Measurements from ENCODE around the gene DENND5B.
"Not testable (repeated sequence)": the region's sequence is repeated elsewhere in the genome, so short reads cannot be mapped to it uniquely, and the experiment has no call there.

Gene DENND5B

DNA sequence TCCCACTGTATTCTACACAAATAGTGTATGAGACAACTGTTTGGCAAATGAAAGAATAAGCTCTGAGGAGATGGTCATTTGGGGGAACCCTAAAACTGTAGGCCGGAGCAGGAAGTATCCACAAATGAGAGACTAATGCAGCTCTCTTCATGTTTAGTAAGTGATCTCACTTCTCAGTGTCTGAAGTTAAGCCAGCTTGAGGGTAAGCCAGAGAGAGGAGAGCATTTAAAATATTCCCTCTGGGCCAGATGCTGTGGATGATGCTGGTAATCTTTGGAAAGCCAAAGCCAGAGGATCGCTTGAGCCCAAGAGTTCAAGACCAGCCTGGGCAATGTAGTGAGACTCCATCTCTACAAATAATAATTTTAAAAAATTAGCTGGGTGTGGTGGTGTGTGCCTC is 134.4 kb downstream of the DENND5B start:
- DNase-seq, result no peak

DNA sequence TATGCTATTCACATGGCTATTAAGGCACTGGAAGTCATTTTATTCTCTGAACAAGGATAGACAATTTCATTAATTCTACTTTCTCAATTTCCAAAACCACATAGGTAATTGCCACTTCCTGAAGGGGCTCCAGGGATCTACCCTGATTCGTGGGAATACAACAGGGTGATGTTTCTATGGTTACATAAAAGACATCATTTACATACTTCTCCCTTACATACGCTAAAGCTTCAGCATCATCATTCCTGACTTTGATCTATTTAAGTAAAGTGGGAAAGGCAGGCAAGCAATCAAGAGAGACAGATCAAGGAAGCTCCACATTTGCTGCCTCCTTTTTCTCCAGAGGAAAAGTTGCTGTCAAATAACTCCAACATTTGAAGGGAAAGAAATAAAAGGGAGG is 146.2 kb downstream of the DENND5B start:
- no peak for DNase-seq

GRCh38 chr12:31440586-31440985 is 150.3 kb downstream of the DENND5B start:
- DNase-seq, result no peak

DNA sequence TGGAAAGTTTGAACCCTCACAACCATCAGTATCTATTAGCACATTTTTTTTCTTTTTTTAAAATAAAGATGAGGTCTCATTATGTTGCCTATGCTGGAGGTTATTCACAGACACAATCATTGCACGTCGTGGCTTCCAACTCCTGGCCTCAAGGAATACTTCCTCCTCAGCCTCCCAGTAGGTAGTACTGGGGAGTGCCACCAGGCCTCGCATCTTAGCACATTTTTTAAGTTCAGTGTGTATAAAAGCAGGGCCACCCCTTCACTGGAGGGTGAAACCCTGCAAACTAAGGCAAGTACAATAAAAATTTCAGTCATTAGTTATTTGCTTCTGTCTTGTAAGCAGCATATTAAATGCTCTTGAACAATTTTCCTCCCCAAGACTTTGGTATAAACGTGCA is 150.8 kb downstream of the DENND5B start:
- DNase-seq, result no peak

- DNase-seq, result no peak
Observed at GRCh38 chr12:31431721-31432240, 159.2 kb downstream of the DENND5B start.

DNA sequence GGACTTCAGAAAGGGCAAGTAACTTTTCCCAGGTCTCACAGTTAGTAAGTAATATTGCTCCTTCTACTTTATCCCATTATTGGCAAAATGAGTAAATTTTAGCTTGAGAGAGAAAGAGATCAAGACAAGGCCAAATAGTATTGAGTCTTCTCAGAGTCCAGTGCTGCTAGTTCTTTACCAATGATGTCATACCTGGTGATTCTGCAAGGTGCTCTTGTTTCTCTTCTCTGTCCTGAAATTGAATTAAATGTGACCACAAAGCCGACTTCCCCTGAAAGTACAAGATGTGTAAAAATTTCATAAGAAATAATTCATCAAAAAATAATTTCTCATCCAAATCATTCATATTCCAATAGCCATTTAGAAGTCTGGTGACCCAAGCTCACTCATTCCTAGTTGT is 167.5 kb downstream of the DENND5B start:
- no peak for DNase-seq

DNA sequence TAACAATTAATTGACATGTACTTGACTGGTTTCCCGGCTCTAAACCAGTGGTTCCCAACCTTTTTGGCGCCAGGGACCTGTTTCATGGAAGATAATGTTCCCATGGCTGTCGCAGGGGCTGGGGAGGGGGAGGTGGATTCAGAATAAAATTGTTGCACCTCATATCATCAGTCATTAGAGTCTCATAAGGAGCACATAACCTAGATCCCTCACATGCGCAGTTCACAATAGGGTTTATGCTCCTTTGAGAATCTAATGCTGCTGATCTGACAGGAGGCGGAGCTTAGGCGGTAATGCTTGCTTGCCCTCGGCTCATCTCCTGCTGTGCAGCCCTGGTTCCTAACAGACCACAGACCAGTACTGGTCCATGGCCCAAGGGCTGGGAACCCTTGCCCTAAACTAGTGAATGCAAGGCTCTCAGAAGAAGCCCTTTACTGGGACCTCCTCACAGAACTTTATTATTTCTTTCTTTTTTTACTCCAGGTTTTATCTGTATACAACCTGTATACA is 178.6 kb downstream of the DENND5B start:
- no peak for DNase-seq

DNA sequence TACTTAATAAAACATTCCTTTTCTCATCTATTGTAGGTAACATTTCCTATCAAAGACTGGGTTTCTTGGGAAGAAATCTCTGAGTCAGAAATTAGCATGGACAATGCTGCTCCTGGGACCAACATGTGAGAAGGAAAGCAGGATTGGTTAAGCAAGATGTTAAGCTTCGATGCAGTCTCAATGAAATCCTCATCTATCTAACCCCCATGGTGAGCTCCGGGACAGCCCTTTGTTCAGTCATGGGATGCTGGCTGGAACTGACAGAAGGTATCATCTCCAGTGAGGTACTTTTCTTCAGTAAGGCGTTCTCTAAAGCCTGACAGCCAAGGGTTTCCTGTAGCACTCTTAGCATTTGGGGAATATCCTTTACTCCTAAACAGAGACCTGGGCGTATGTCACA is 182.2 kb downstream of the DENND5B start:
- no peak for DNase-seq

GRCh38 chr12:31407562-31407961 is 183.4 kb downstream of the DENND5B start:
- no peak for DNase-seq

DNA sequence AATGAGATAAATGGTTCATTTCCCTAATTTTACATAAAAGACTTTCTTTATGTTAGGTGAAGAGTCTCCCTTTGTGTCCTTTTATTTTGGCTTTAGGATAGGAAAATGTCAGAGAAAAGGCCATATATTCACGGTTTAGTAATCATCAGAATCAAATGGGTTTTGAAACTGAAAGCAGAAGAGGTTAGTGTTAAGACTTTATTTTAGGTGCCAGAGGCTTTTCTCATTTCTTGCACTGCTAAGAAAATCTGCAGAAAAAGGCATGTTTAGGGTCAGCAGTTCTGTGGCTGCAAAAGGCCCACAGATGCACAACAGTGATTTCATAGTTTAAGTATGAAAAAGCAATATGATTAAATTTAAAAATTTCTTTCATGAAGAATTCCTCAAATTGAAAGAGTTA is 184.6 kb downstream of the DENND5B start:
- no peak for DNase-seq

- DNase-seq, result no peak
Observed at GRCh38 chr12:31405021-31405420, 185.9 kb downstream of the DENND5B start.

DNA sequence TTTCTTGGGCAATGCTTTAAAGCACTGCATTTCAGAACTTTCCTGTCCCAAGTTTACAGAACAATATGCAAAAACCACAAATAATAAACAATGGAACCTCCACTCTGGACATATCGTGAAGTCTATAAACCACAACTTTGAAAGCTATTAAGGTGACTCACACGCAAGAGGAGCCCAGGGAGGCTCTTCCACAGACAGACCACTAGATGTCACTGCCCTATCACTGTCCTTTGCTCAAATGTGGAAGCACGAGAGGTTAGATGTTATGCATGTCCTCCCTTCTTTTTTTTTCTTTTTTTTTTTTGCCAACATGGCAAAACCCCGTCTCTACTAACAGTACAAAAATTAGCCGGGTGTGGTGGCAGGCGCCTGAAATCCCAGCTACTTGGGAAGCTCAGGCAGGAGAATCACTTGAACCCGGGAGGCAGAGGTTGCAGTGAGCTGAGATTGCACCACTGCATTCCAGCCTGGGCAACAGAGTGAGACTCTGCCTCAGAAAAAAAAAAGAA is 187.8 kb downstream of the DENND5B start:
- peak; percentile 40 to 48 for DNase-seq

- no peak for DNase-seq
Observed at GRCh38 chr12:31393004-31393550, 197.9 kb downstream of the DENND5B start.

- no peak for DNase-seq
Observed at GRCh38 chr12:31390991-31391390, 199.9 kb downstream of the DENND5B start.

GRCh38 chr12:31388713-31389112 is 202.2 kb downstream of the DENND5B start:
- DNase-seq, result no peak

DNA sequence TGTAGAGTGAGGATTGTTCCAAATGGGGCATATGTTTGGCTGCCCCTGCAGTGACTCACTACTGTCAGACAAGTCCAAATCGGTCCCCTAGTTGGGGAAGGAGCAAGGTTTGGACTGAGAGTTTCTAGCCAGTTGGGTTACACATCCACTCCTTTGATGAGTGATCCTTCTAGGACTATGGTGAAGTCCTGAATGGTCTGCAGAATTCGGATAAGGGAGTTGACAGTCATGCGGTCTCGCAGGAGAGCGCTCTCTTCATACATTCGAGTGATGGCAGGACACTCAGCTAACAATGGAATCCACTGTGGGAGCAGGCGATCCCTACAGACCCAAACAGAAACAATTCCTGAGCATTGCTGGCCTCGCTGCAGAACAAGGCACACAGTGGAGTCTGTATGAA is 203.5 kb downstream of the DENND5B start:
- DNase-seq, result no peak

GRCh38 chr12:31387011-31387410 is 203.9 kb downstream of the DENND5B start:
- no peak for DNase-seq

- no peak for DNase-seq
Observed at GRCh38 chr12:31386364-31386777, 204.6 kb downstream of the DENND5B start.

DNA sequence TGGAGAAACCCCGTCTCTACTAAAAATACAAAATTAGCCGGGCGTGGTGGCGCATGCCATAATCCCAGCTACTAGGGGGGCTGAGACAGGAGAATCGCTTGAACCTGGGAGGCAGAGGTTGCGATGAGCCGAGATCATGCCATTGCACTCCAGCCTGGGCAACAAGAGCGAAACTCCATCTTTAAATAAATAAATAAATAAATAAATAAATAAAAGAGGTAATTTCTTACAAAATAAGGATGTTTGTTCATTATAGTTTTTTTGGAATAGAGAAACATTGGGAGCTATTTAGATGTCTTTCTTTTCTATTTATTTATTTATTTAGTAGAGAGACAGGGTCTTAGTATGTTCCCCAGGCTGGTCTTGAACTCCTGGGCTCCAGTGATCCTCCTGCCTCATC is 213.7 kb downstream of the DENND5B start:
- DNase-seq, result not testable (repeated sequence)

DNA sequence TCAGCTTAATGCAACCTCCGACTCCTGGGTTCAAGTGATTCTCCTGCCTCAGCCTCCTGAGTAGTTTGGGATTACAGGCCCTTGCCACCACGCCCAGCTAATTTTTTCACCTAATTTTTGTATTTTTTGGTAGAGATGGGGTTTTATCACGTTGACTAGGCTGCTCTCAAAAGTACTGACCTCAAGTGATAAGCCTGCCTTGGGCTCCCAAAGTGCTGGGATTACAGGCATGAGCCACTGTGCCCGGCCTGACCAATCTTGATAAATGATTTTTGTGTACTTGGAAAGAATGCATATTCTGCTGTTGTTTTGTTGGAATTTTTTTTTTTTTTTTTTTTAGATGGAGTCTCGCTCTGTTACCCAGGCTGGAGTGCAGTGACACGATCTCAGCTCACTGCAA is 215.5 kb downstream of the DENND5B start:
- DNase-seq, result not testable (repeated sequence)

GRCh38 chr12:31371256-31371620 is 219.7 kb downstream of the DENND5B start:
- no peak for DNase-seq

DNA sequence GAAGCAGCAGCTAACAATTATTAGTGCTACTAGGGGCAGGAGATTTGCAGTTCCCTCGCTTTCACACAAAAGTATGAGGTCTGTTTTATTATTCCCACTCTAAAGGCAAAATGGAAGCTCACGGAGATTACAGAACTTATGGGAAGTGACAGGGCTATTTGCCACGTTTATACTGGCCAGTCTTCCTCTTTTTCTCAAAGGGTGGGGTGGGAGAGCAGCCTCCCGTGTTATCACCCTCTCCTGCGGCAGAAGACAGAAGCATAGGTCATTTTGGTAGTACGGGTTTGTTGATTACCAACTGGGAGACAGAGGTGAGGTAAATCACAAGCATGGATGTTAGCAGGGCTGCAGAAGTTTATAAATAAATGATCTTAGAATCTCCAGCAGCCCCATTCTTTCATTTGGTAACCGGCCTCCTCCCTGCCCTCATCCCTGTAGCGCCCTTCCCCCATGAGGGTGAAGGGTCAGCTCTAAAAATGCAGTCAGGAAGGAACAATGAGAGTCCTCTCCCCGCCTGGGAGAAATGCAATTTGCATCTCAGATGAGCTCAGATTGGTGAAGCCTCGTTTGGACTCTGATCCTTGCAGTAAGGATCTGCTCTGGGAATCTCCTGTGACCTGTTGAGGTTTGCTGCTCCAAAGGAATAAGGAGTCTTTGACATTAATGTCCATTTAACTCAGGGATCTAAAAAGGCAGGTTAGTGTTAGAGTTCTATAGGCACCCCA is 220.2 kb downstream of the DENND5B start:
- DNase-seq, result no peak

- DNase-seq, result no peak
Observed at GRCh38 chr12:31369712-31370521, 221.0 kb downstream of the DENND5B start.

Data from activated T-cell treated with anti-CD3 and anti-CD28 coated beads, Interleukin-2, amount 50 U/mL, for 48 hours (primary cell).